ENCODE measurements around the gene PNLIPRP3.

The PNLIPRP3 gene

GRCh38 chr10:116421815-116422214 is 5.8 kb upstream of the PNLIPRP3 start:
- Histone ChIP-seq H3K4me1 (ENCODE audit: insufficient read depth, low read length, severe bottlenecking) (no peaks in the 10 kb centered on the region), H3K9ac (ENCODE audit: low read length) (no peak overlapping the region), H2AFZ (ENCODE audit: low read length) (no peak overlapping the region), H3K27me3 (ENCODE audit: insufficient read depth, low read length) (no peaks in the 10 kb centered on the region), H3F3A (ENCODE audit: insufficient read depth, low read length) (no peaks in the 10 kb centered on the region), H3K9me3 (ENCODE audit: low read length) (no peaks in the 10 kb centered on the region), H3K27ac (ENCODE audit: low read depth, low read length, poor library complexity, severe bottlenecking) (no peak overlapping the region), H3K4me2 (ENCODE audit: low read length) (no peak overlapping the region), H3K9me2 (ENCODE audit: low read depth, low read length) (no peaks in the 10 kb centered on the region), H3K79me2 (ENCODE audit: insufficient read depth, low read length) (no peaks in the 10 kb centered on the region), H3K4me3 (ENCODE audit: low read depth, low read length, poor library complexity, severe bottlenecking) (no peak overlapping the region), H3K36me3 (ENCODE audit: insufficient read depth, low read length) (no peaks in the 10 kb centered on the region), H4K20me1 (ENCODE audit: insufficient read depth, low read length) (no peaks in the 10 kb centered on the region)
- TF ChIP-seq, protein P1, sequence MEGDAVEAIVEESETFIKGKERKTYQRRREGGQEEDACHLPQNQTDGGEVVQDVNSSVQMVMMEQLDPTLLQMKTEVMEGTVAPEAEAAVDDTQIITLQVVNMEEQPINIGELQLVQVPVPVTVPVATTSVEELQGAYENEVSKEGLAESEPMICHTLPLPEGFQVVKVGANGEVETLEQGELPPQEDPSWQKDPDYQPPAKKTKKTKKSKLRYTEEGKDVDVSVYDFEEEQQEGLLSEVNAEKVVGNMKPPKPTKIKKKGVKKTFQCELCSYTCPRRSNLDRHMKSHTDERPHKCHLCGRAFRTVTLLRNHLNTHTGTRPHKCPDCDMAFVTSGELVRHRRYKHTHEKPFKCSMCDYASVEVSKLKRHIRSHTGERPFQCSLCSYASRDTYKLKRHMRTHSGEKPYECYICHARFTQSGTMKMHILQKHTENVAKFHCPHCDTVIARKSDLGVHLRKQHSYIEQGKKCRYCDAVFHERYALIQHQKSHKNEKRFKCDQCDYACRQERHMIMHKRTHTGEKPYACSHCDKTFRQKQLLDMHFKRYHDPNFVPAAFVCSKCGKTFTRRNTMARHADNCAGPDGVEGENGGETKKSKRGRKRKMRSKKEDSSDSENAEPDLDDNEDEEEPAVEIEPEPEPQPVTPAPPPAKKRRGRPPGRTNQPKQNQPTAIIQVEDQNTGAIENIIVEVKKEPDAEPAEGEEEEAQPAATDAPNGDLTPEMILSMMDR (IDR thresholded peaks at IDR 0.05; ENCODE audit: low read length), result no peak
- TF ChIP-seq EZH2 (IDR thresholded peaks at IDR 0.05; ENCODE audit: borderline replicate concordance, low read length), result no peak

- H3F3A ChIP-seq (ENCODE audit: insufficient read depth, low read length), result no peaks in the 10 kb centered on the region
- H2AFZ ChIP-seq (ENCODE audit: low read length), result no peak overlapping the region
- no peaks in the 10 kb centered on the region for H3K4me1 ChIP-seq (ENCODE audit: insufficient read depth, low read length, severe bottlenecking)
These were observed 1.8 kb downstream of the PNLIPRP3 start for GRCh38 chr10:116429288-116429977.

DNA sequence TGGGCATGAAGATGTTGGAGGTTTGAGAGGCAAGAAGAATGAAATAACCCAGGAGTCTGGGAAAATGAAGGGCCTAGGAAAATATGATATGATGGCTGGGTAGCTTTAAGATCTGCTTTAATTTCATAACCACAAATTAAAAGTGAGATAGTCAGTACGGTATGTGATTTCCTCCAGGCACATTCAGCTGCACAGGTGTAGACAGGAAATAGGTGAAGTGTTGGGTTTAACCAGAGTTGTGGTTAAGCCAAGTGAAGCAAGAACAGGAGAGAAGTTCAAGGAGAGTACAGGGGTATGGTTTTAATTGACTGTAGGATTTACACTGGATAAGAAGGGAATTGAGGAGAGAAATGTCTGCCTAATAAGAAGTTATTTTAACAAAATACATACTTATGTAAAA is 2.6 kb downstream of the PNLIPRP3 start:
- Histone ChIP-seq H3K4me1 (ENCODE audit: insufficient read depth, low read length, severe bottlenecking) (no peaks in the 10 kb centered on the region), H3K4me2 (ENCODE audit: low read length) (no peak overlapping the region), H3K9me3 (ENCODE audit: low read length) (no peaks in the 10 kb centered on the region), H3K79me2 (ENCODE audit: insufficient read depth, low read length) (no peaks in the 10 kb centered on the region), H3K27me3 (ENCODE audit: insufficient read depth, low read length) (no peaks in the 10 kb centered on the region), H3K4me3 (ENCODE audit: low read depth, low read length, poor library complexity, severe bottlenecking) (no peak overlapping the region), H3K9ac (ENCODE audit: low read length) (no peak overlapping the region), H3K27ac (ENCODE audit: low read depth, low read length, poor library complexity, severe bottlenecking) (no peak overlapping the region), H2AFZ (ENCODE audit: low read length) (no peak overlapping the region), H3K36me3 (ENCODE audit: insufficient read depth, low read length) (no peaks in the 10 kb centered on the region), H4K20me1 (ENCODE audit: insufficient read depth, low read length) (no peaks in the 10 kb centered on the region), H3F3A (ENCODE audit: insufficient read depth, low read length) (no peaks in the 10 kb centered on the region), H3K9me2 (ENCODE audit: low read depth, low read length) (no peaks in the 10 kb centered on the region)
- no peak for TF ChIP-seq EZH2 (IDR thresholded peaks at IDR 0.05; ENCODE audit: borderline replicate concordance, low read length)
- TF ChIP-seq, protein P1 (IDR thresholded peaks at IDR 0.05; ENCODE audit: low read length), result no peak

More at GRCh38 chr10:116429288-116429977, 1.8 kb downstream of the PNLIPRP3 start:
- Histone ChIP-seq H3K9me2 (ENCODE audit: low read depth, low read length) (no peaks in the 10 kb centered on the region), H3K27ac (ENCODE audit: low read depth, low read length, poor library complexity, severe bottlenecking) (no peak overlapping the region), H3K79me2 (ENCODE audit: insufficient read depth, low read length) (no peaks in the 10 kb centered on the region), H3K9me3 (ENCODE audit: low read length) (no peaks in the 10 kb centered on the region), H3K4me2 (ENCODE audit: low read length) (no peak overlapping the region), H3K27me3 (ENCODE audit: insufficient read depth, low read length) (no peaks in the 10 kb centered on the region), H3K36me3 (ENCODE audit: insufficient read depth, low read length) (no peaks in the 10 kb centered on the region), H4K20me1 (ENCODE audit: insufficient read depth, low read length) (no peaks in the 10 kb centered on the region), H3K9ac (ENCODE audit: low read length) (no peak overlapping the region), H3K4me3 (ENCODE audit: low read depth, low read length, poor library complexity, severe bottlenecking) (no peak overlapping the region)
- TF ChIP-seq, protein P1 (IDR thresholded peaks at IDR 0.05; ENCODE audit: low read length), result no peak
- TF ChIP-seq EZH2 (IDR thresholded peaks at IDR 0.05; ENCODE audit: borderline replicate concordance, low read length), result no peak
